Ovary (tissue), 3 donors: ENCODE results near the gene SYS1.

ENCODE experiments used
- EP300 ChIP-seq: sonication (generic); formaldehyde crosslinking; IDR thresholded peaks from one replicate; pipeline ENCODE4 v1.6.1; 2017; ENCODE audit warnings: antibody characterized with exemption
- TF ChIP-seq, protein P1 (sequence below), 3 donors: fragments of 450-650 bp in 2 of 3; fragments of 200-600 bp in 1 of 3; IDR thresholded peaks; one replicate each; pipeline versions ENCODE4 v1.5.1 to v1.8.0; 2016 to 2022; ENCODE audit warnings: antibody characterized with exemption in 3 of 3, mild to moderate bottlenecking in 1 of 3
- donor health status: DM: no; HTN: no; CAD: no.

DNA sequence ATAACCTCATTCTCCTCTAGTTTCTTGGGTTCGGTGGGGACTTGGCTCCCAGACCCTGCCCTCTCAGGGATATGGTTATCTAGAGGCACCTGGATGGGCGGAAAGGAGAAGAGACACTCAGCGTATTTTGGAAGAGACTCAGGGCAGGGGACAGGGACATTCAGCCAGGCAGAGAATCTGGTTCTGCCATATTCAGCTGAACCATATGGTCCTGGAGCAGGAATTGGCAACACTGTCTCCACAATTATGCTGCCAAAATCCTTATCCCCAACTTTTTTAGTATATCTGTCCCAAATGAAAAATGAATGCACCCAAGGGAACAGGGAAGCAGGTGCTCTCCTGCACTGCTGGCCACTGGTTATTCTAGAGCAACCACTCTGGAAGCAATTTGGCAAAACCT lies 32.5 kb upstream of the SYS1 start:
- TF ChIP-seq EP300 = no peak
- TF ChIP-seq, protein P1, sequence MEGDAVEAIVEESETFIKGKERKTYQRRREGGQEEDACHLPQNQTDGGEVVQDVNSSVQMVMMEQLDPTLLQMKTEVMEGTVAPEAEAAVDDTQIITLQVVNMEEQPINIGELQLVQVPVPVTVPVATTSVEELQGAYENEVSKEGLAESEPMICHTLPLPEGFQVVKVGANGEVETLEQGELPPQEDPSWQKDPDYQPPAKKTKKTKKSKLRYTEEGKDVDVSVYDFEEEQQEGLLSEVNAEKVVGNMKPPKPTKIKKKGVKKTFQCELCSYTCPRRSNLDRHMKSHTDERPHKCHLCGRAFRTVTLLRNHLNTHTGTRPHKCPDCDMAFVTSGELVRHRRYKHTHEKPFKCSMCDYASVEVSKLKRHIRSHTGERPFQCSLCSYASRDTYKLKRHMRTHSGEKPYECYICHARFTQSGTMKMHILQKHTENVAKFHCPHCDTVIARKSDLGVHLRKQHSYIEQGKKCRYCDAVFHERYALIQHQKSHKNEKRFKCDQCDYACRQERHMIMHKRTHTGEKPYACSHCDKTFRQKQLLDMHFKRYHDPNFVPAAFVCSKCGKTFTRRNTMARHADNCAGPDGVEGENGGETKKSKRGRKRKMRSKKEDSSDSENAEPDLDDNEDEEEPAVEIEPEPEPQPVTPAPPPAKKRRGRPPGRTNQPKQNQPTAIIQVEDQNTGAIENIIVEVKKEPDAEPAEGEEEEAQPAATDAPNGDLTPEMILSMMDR (IDR thresholded peaks at IDR 0.05) = no peak
